Measurements from ENCODE around the gene ATG10.
"Not testable (repeated sequence)": the region's sequence is repeated elsewhere in the genome, so short reads cannot be mapped to it uniquely, and the experiment has no call there.

Gene ATG10

GRCh38 chr5:81971111-81971711 is 612 bp upstream of the ATG10 start:
- Histone ChIP-seq H3K36me3 (no peaks in the 10 kb centered on the region), H3K4me1 (ENCODE audit: control insufficient read depth in 1 of 2, insufficient read depth in 1 of 2, low read depth in 1 of 2, low read length in 1 of 2) (peaks cover 13 to 14% of the 10 kb centered on the region in 2 experiments), H3K4me3 (ENCODE audit: low read depth in 1 of 2, low read length in 1 of 2) (peak overlapping the region; percentile 70), H3K27ac (peak overlapping the region; percentile 89), H3K27me3 (no peaks in the 10 kb centered on the region), H3K9me3 (no peaks in the 10 kb centered on the region)
- TF ChIP-seq CTCF (IDR thresholded peaks at IDR 0.05), result no peak

GRCh38 chr5:81972492-81972783 is 615 bp downstream of the ATG10 start:
- H3K4me3 ChIP-seq (ENCODE audit: low read depth in 1 of 2, low read length in 1 of 2), result peak overlapping the region; percentile 70
- no peaks in the 10 kb centered on the region for H3K36me3 ChIP-seq
- H3K9me3 ChIP-seq, result no peaks in the 10 kb centered on the region
- TF ChIP-seq CTCF (IDR thresholded peaks at IDR 0.05), result no peak
- peaks cover 13 to 14% of the 10 kb centered on the region in 2 experiments for H3K4me1 ChIP-seq (ENCODE audit: control insufficient read depth in 1 of 2, insufficient read depth in 1 of 2, low read depth in 1 of 2, low read length in 1 of 2)
- peak overlapping the region; percentile 89 for H3K27ac ChIP-seq
- H3K27me3 ChIP-seq, result no peaks in the 10 kb centered on the region

- H3K4me1 ChIP-seq (ENCODE audit: control insufficient read depth in 1 of 2, insufficient read depth in 1 of 2, low read depth in 1 of 2, low read length in 1 of 2), result no peaks in the 10 kb centered on the region
- H3K27me3 ChIP-seq, result no peaks in the 10 kb centered on the region
- H3K36me3 ChIP-seq, result no peaks in the 10 kb centered on the region
- H3K9me3 ChIP-seq, result no peaks in the 10 kb centered on the region
- no peak overlapping the region for H3K4me3 ChIP-seq (ENCODE audit: low read depth in 1 of 2, low read length in 1 of 2)
- TF ChIP-seq CTCF (IDR thresholded peaks at IDR 0.05), result no peak
- H3K27ac ChIP-seq, result no peak overlapping the region
These were observed 8.3 kb downstream of the ATG10 start for GRCh38 chr5:81980160-81980559.

GRCh38 chr5:81980598-81981260 is 8.9 kb downstream of the ATG10 start:
- no peak overlapping the region for H3K27ac ChIP-seq
- no peaks in the 10 kb centered on the region for H3K4me1 ChIP-seq (ENCODE audit: control insufficient read depth in 1 of 2, insufficient read depth in 1 of 2, low read depth in 1 of 2, low read length in 1 of 2)
- H3K9me3 ChIP-seq, result no peaks in the 10 kb centered on the region
- no peak for TF ChIP-seq CTCF (IDR thresholded peaks at IDR 0.05)
- H3K36me3 ChIP-seq, result no peaks in the 10 kb centered on the region
- no peaks in the 10 kb centered on the region for H3K27me3 ChIP-seq
- H3K4me3 ChIP-seq (ENCODE audit: low read depth in 1 of 2, low read length in 1 of 2), result no peak overlapping the region

- H3K27me3 ChIP-seq; H3K36me3 ChIP-seq; H3K9me3 ChIP-seq; H3K27ac ChIP-seq; H3K4me3 ChIP-seq (ENCODE audit: low read depth in 1 of 2, low read length in 1 of 2); H3K4me1 ChIP-seq (ENCODE audit: control insufficient read depth in 1 of 2, insufficient read depth in 1 of 2, low read depth in 1 of 2, low read length in 1 of 2): not testable (repeated sequence)
These were observed 10.4 kb downstream of the ATG10 start for GRCh38 chr5:81982172-81982685.

GRCh38 chr5:81983148-81983547 is 11.3 kb downstream of the ATG10 start:
- H3K9me3 ChIP-seq; H3K4me3 ChIP-seq (ENCODE audit: low read depth in 1 of 2, low read length in 1 of 2); H3K36me3 ChIP-seq; H3K27me3 ChIP-seq; H3K4me1 ChIP-seq (ENCODE audit: control insufficient read depth in 1 of 2, insufficient read depth in 1 of 2, low read depth in 1 of 2, low read length in 1 of 2); H3K27ac ChIP-seq: not testable (repeated sequence)

- not testable (repeated sequence) for H3K27me3 ChIP-seq; H3K27ac ChIP-seq; H3K9me3 ChIP-seq; H3K4me3 ChIP-seq (ENCODE audit: low read depth in 1 of 2, low read length in 1 of 2); H3K36me3 ChIP-seq; H3K4me1 ChIP-seq (ENCODE audit: control insufficient read depth in 1 of 2, insufficient read depth in 1 of 2, low read depth in 1 of 2, low read length in 1 of 2)
These were observed 11.7 kb downstream of the ATG10 start for GRCh38 chr5:81983563-81983962.
